Non-pigmented ciliary epithelial cell (primary cell): ENCODE results near the gene CD9.
"Not testable (repeated sequence)": the region's sequence is repeated elsewhere in the genome, so short reads cannot be mapped to it uniquely, and the experiment has no call there.

Experiments
- DNase-seq: peaks from one replicate; pipeline ENCODE4 v3.0.0-alpha.2; 2010; ENCODE audit warnings: low read depth

Gene CD9

GRCh38 chr12:6180268-6181051 is 19.7 kb upstream of the CD9 start:
- no peak for DNase-seq

GRCh38 chr12:6181166-6181565 is 19.0 kb upstream of the CD9 start:
- no peak for DNase-seq

GRCh38 chr12:6181583-6182278 is 18.5 kb upstream of the CD9 start:
- DNase-seq = no peak

- no peak for DNase-seq
Measured at GRCh38 chr12:6182279-6182898, 17.8 kb upstream of the CD9 start.

GRCh38 chr12:6183689-6184428 is 16.3 kb upstream of the CD9 start:
- no peak for DNase-seq

GRCh38 chr12:6185961-6186827 is 14.0 kb upstream of the CD9 start:
- no peak for DNase-seq

- DNase-seq = no peak
Measured at GRCh38 chr12:6187948-6188793, 12.0 kb upstream of the CD9 start.

GRCh38 chr12:6189028-6189427 is 11.2 kb upstream of the CD9 start:
- no peak for DNase-seq

- DNase-seq = not testable (repeated sequence)
Measured at GRCh38 chr12:6189952-6190598, 10.1 kb upstream of the CD9 start.

GRCh38 chr12:6190767-6191530 is 9.3 kb upstream of the CD9 start:
- not testable (repeated sequence) for DNase-seq

- DNase-seq = no peak
Measured at GRCh38 chr12:6192604-6193380, 7.4 kb upstream of the CD9 start.

- DNase-seq = no peak
Measured at GRCh38 chr12:6193853-6194815, 6.1 kb upstream of the CD9 start.

- DNase-seq = no peak
Measured at GRCh38 chr12:6195665-6196535, 4.3 kb upstream of the CD9 start.

- no peak for DNase-seq
Measured at GRCh38 chr12:6198051-6198450, 2.1 kb upstream of the CD9 start.

- no peak for DNase-seq
Measured at GRCh38 chr12:6198556-6198955, 1.6 kb upstream of the CD9 start.

GRCh38 chr12:6198985-6199530 is 1.1 kb upstream of the CD9 start:
- DNase-seq = no peak
